Measurements from ENCODE around the gene MARCOL. TPM values are rescaled to one million over a fixed set of nuclear protein-coding genes. Genes with fewer than 3 reads are reported as not detected.
"Not testable (repeated sequence)": the region's sequence is repeated elsewhere in the genome, so short reads cannot be mapped to it uniquely, and the experiment has no call there.

The MARCOL gene
- total RNA-seq, 8 experiments from 2014 or later: 0.16 to 0.49 (median 0.24) TPM; not detected in 3

GRCh38 chr5:148281336-148281735, 43.0 kb downstream of the MARCOL start:
- not testable (repeated sequence) for H3K27ac ChIP-seq; H3K4me1 ChIP-seq (replicated peaks in 1 of 2); H3K4me3 ChIP-seq; ATAC-seq (replicated peaks in 6 of 8)
- 0 to 93% (median 75%) methylated on average over 2 to 4 of the region's 4 CpGs; no CpG with 5 or more reads in 5 of the 10 experiments for WGBS, 10 experiments
- in situ Hi-C loops (cut with MboI; ENCODE audit: low pct_unique_long_range_greater_than_20kb in 2 of 9, low sequenced_read_pairs in 9 of 9, unreplicated experiment in 9 of 9): loop anchor here in 1 of 9 experiments (25.0 kb wide), 1 partner anchor 106 kb away; the partner anchor contains the start of gene FBXO38

- WGBS, 10 experiments: 0 to 77% (median 15%) methylated on average over 1 to 5 of the region's 6 CpGs; no CpG with 5 or more reads in 2 of the 10 experiments
- peak in 4 of 8 experiments; percentile 60 to 79 (median 70) for ATAC-seq (replicated peaks in 6 of 8)
- H3K4me3 ChIP-seq: no peak overlapping the region
- H3K4me1 ChIP-seq (replicated peaks in 1 of 2): no peaks in the 10 kb centered on the region
- in situ Hi-C loops (cut with MboI; ENCODE audit: low pct_unique_long_range_greater_than_20kb in 2 of 9, low sequenced_read_pairs in 9 of 9, unreplicated experiment in 9 of 9): loop anchor here in 1 of 9 experiments (25.0 kb wide), 1 partner anchor 97 kb away; the partner anchor contains the start of gene FBXO38
- no peak overlapping the region for H3K27ac ChIP-seq
Measured at GRCh38 chr5:148290271-148291195, 52.2 kb downstream of the MARCOL start.

Other genes with a start within 250 kb of the MARCOL start
- gene SPINK5, start 174.5 kb upstream of the MARCOL start, total RNA-seq: 1 to 10 TPM in 1 of 8 experiments, under 1 TPM in 4, not detected in 3; 0.05 to 8.3 (median 0.15) TPM
- gene SPINK14, start 70.0 kb upstream of the MARCOL start, total RNA-seq: not detected
- gene SPINK6, start 35.5 kb upstream of the MARCOL start, total RNA-seq: 1 to 10 TPM in 1 of 8 experiments, not detected in 7; 1.1 TPM
- under 1 TPM in 3 of 8 experiments, not detected in 5; 0.29 to 0.51 (median 0.32) TPM for gene SPINK13, start 30.3 kb downstream of the MARCOL start, total RNA-seq
- 1 to 10 TPM in 2 of 8 experiments, under 1 TPM in 4, not detected in 2; 0.38 to 1.1 (median 0.73) TPM for gene SPINK7, start 73.9 kb downstream of the MARCOL start, total RNA-seq
- gene SPINK9, start 97.0 kb downstream of the MARCOL start, total RNA-seq: not detected
- 10 to 100 TPM; 28.0 to 62.0 (median 37.5) TPM for gene FBXO38, start 145.4 kb downstream of the MARCOL start, total RNA-seq